ENCODE results near the gene TLNRD1.

TLNRD1 gene

DNA sequence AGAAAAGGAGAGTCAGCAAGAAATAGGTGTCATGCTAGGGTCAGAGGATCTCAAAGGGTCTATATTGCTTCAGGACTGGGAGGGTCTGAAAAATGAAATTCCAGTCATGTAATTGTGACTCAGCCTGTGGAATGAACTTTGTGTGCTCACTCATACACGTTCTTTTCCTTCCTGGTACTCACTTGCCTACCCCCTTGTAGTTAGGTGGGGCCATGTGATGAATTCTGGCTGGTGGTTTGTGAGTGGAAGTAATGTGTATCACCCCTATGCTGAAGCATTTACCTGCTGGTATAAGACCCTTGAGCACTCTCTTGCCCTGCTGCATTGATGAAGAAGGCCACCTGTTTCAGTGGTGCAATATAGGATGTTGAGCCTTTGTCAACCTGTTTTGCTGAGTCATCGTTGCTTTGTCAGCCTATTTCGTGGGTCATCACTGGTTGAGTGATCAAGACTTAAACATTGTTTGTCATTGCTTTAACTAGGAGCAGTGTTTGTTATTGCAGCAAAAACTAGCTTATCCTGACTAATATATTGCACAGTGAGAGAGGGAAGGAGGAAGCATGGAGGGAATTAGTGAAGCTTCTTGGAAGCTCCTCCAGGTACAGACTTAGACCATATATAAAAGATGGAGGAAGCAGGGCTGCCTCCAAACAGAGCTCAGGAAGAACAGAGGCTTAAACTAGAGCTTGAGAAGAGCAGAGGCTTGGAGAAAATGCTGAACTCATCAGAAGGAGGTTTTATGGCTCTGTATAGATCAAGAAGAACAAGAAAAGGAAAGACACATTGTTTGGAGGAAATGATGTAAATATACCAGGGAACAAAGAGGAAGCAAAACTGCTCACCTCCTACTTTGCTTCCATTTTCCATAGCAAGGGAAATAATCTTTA, 28.9 kb downstream of the TLNRD1 start:
- DNase-seq (ENCODE audit: low read depth) = no peak

DNA sequence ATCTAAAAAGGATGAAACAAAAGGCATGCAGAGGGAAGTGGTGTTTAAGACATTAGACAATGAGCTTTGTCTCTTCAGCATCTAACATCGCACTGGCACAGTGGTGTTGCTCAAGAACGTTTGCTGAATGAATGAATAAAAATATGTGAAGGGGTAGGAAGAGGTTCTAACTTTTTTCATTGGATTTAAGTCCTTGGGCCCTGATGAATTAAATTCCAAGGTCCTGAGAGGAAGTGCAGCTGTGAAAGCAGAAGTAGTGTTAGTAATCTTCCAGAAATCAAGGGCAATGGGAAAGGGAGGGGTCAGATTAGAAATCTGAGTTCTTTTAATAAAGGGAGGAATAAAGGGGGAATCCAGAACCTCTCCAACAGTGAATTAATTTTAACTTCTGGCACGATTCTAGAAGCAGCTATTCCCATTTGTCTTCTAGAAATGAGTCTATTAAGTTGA, 29.6 kb downstream of the TLNRD1 start:
- DNase-seq (ENCODE audit: low read depth) = no peak

DNA sequence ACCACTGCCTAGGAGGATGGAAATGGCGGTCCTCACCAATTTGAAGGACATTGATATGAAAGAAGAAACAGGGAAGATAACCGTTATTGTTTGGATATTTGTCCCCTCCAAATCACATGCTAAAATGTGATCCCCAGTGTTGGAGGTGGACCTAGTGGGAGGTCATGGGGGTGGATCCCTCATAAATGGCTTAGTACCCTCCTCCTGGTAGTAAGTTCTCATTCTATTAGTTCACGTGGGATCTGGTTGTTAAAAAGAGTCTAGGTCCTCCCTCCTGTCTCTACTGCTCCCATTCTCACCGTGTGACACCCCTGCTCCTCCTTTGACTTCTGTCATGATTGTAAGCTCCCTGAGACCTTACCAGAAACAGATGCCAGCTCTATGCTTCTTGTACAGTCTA, 30.5 kb downstream of the TLNRD1 start:
- no peak for DNase-seq (ENCODE audit: low read depth)

DNA sequence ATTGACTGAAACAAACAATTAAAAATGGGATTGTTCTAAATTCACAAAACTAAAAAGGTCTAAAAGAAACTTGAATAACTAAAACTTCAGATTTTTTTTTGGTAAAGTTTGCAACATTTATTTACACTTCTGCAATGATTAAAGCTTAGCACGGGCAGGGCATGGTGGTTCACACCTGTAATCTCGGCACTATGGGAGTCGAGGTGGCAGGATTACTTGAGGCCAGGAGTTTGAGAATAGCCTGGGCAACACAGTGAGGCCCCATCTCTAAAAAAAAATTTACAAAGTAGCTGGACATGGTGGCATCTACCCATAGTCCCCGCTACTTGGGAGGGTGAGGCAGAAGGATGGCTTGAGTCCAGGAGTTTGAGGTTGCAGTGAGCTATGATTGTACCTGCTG, 31.6 kb downstream of the TLNRD1 start:
- DNase-seq (ENCODE audit: low read depth) = no peak

DNA sequence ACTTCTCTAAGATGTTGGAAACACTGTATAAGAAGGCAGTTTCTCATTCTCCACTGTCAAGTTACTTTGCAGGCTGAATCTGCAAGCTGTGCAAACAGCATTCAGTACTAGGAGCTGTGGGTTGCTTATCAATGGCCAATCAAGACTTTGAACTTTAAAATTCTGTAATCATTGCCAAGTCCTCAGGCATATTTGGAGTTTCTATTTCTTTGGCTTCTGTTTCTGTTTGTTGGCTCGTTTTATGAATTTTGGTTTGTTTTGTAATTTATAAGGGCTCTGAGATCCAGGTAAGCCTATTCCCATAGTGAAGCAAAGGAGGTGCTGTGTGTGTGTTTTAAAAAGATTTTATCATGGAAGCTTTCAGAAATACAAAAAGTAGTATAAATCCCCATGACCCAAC, 32.1 kb downstream of the TLNRD1 start:
- DNase-seq (ENCODE audit: low read depth) = no peak

DNA sequence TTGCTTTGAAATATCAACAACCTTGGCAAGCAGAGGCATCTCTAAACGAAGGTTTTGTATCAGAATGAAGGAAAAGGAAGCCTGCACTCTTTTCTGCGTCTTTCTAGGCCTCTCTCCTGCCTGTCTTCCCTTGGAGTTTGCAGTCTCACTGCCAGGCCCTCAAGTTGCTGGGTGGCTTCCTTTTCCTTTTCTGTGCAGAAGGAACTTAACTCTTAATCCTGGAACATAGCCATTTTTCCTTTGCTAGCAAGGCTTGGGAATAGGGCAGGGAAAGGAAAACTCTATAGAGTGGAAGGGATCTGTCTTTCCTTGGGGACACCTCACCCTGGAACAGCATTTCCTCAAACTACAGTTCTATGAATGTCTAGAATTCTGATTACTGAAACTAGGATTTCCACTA, 32.8 kb downstream of the TLNRD1 start:
- DNase-seq (ENCODE audit: low read depth) = no peak

DNA sequence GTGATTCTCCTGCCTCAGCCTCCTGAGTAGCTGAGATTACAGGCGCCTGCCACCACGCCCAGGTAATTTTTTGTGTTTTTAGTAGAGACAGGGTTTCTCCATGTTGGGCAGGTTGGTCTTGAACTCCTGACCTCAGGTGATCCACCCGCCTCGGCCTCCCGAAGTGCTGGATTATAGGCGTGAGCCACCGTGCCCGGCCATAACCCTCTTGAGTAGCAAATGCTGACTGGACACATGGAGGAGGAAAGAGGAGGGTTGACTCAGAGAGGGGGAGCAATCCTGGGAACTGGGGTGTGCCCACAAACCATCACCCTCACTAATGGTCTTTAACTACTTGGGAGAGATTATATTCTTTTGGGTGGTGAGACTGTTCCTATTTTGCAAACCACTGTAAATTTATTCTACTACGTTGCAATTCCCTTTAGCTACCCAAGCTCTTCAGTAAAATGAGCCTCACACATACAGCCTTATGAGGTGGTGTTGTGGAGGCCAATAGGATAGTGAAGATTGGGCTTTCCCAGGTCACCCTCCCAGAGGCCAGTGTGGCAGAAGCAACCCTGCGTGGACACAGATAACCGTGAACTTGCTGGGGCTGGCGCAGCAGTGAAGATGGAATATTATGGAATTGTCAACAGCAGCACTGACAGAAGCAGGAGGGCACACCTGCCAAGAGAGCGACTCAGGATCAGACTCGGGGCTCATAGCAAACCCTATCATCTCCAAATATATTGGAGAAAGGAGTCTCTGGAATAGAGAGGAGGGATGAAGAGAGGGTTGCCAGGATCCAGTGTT, 37.4 kb downstream of the TLNRD1 start:
- no peak for DNase-seq (ENCODE audit: low read depth)

DNA sequence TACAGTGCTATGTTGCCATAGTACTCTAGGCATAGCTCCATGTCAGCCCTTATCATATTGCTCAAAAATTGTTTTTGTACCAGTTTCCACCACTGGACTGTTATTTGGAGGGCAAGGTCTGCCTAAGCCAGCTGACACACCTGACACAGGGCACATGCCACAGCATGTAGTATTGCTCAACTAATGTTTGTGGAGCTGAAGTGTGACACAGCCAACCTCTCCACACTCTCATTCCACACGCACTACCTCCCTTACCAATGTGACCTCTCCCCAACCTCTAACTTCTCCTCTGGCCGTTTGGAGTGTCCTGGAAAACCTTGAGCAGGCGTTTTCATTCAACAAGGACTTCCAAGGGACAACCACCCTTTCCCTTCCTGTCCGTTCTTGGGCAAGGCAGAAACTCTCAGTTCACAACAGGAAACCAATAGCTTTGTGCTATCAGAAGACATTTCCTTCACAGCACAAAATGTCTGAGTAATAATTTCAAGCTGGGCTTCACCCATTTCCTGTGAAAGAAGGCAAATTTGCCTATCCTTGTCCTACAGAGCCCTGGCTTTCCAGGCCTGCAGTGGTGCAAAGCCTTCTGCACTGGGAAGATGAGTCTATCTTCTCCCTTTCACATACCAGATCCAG, 38.4 kb downstream of the TLNRD1 start:
- no peak for DNase-seq (ENCODE audit: low read depth)

DNA sequence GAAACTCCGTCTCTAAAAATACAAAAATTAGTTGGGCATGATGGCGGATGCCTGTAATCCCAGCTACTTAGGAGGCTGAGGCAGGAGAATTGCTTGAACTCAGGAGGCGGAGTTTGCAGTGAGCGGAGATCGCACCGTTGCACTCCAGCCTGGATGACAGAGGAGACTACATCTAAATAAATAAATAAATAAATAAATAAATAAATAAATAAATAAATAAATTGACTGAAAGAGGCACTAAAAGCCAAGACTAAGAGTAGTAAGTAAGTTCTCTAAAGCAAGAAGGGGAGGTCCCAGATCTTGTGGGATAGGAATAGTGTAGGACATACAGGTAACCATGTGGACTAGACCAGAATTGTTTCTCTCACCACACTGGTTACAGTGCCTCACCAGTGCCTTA, 40.0 kb downstream of the TLNRD1 start:
- DNase-seq (ENCODE audit: low read depth) = no peak

DNA sequence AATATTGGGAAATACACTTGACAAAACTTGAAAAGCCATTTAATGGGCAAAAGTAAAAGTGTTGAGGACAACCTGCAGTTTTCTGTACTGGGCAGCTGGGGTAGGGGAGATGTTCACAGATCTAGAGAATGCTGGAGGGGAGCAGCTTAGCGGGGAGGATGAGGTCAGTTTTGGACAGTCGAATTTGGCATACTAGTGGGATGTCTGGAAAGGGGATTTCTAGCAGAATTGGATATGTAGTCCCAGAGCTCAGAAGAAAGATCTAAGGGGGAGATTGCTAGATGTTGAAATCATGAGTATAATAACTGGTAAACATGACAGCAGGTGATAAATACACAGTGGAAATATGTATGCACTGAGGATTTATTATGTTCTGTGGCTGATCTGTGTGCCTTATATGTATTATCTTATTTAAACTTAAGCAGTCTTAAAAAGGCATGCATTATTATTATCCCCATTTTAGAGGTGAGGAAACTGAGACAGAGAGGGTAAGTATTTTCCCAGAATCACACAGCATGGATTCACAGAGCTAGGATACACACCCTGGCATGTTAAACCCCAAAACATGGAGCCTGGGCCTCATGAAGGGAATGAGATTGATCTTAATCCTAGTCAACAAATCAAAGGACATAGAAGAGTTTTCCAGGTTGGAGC, 42.7 kb downstream of the TLNRD1 start:
- no peak for DNase-seq (ENCODE audit: low read depth)

DNA sequence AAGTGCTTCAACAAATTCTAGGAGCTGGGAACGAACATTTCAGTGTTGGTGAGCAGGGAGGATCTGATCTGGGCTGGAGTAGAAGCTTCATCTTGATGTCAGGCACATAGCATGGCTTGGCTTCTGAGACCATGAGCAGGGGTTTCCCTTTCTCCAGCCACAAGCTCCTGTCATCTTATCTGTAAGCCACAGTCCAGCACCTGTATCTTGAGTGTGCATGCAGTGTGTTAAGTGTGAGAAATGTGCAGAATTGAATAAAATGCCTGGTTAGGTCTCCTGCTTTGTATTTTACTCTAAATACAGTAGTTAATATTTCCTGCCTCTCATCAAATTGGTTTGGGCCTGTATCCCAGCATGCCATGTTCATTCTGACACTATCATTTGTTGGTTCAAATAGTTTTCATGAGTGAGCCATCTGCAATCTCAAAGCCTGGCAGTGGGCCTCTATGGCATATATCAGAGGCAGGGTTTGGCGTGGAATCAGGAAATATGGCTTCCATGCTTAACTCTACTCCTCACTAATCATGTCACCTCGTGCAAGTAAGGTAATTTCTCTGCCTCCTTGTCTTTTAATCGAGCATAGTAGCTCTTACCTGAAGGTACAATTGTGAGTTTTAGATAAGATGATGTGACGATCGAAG, 43.3 kb downstream of the TLNRD1 start:
- no peak for DNase-seq (ENCODE audit: low read depth)

DNA sequence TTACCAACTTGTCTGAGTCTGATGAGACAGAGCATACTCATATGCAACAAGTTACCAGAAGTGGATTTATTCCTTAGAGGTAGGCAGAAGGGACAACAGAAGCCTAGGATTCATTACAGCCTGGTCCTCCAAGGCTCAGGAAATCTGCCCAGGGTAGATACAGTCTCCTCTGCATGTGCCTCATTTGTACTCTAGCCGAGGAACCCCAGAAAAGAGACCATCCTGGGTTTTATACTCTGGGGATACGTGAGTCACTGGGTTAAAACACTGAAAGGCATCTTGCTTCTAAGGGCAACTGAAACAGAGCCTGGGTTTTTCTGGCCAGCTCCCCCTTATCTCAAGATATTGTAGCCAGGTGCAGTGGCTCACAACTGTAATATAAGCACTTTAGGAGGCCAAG, 45.6 kb downstream of the TLNRD1 start:
- no peak for DNase-seq (ENCODE audit: low read depth)

DNA sequence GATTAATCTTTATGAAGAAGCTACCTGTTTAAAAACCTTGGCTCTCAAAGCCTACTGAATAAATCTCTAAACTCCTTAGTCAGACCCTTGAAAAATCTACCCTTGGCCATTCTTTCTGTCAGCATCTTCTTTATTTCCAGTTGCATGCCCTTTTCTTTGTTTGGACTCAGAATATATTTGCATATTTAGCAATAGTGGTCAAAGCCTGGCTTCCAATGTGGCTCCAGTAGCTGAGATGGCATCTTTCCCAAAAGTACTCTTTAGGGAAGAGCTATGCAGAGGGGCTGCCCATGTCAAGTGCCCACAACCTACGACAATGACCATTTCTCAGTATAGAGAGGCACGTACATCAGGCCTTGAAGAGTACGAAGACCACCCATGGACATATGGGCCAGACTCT, 47.2 kb downstream of the TLNRD1 start:
- no peak for DNase-seq (ENCODE audit: low read depth)

DNA sequence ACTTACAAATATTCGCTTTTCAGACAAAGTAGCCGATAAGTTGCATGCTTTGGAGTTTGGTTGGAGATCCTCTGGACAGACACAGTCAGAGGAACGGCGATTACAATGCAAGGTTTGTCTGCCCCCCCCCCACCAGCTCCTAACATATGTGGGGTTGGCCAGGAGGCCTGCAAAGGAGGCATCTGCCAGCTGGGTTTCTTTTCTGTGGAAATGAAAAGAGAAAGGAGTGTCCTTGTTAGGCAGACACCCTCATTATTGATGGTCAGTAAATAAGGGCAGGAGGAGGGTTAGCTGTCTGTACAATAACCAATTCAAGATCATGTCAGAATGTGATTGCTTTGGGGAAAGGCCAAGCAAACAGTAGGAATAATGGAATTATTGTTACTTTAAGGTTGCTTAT, 49.1 kb downstream of the TLNRD1 start:
- DNase-seq (ENCODE audit: low read depth) = no peak

DNA sequence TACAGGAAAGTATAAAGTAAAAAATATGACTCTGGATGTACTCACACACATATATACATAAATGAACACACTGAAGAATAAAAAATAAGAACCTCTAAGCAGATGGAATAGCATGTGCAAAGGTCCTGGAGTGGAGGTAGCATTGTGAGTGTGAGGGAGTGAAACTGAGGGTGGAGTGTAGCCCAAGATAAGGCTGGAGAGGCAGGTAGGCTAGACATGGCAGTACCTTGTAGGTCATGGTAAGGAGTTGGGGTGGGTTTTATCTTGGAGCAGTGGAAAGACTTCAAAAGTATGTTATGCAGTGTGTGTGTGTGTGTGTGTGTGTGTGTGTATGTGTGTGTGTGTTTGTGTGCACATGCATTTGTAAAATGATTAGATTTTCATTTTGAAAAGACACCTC, 49.5 kb downstream of the TLNRD1 start:
- no peak for DNase-seq (ENCODE audit: low read depth)

DNA sequence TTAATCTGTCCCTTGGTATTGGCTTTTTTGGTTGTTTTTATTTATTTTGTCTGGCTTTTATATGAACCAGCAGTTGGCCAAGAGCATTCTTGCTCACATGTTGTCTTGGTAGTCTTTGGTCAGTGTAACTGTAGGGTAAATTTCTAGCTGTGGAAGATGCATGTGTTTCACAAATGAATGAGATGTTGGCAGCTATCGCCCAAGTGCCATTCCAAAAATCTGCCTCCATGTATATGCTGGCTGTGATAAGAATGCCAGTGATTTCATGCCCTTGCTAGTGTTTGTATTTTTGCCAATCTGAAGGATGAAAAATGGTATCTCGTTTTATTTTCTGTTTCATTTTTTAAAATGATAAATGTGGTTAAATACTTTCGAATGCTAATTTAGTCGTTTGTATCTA, 50.1 kb downstream of the TLNRD1 start:
- DNase-seq (ENCODE audit: low read depth) = no peak

DNA sequence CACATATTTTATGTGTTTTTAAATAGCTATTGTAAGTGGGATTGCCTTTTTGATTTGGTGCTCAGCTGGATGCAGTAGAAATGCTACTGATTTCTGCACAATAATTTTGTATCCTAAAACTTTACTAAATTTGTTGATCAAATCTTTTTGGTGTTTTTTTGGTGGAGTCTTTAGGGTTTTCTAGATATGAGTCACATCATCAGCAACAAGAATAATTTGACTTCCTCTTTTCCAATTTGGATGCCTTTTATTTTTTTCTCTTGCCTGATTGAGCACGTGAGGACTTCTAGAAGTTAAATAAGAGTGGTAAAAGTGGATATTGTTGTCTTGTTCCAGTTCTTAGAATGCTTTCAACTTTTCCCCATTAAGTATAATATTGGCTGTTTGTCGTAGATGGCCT, 51.3 kb downstream of the TLNRD1 start:
- no peak for DNase-seq (ENCODE audit: low read depth)

DNA sequence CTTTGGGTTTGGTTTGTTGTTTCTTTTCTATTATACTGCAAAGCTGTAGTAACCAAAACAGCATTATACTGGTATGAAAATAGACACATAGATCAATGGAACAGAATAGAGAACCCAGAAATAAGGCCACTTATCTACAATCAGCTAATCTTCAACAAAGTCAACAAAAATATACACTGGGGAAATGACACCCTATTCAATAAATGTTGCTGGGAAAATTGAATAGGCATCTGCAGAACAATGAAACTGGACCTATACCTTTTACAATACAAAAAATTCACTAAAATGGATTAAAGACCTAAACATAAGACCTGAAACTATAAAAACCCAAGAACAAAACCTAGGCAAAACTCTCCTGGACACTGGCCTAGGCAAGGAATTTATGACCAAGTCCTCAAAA, 52.9 kb downstream of the TLNRD1 start:
- no peak for DNase-seq (ENCODE audit: low read depth)

DNA sequence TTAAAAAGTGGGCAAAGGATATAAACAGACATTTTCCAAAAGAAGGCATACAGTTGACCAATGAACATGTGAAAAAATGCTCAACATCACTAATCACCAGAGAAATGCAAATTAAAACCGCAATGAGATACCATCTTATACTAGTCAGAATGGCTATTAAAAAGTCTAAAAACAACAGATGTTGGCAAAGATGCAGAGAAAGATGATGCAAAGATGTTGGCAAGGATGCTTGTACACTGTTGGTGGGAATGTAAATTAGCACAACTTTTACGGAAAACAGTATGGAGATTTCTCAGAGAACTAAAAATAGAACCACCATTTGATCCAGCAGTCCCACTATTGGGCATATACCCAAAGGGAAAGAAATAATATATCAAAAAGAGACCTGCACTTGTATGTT, 53.5 kb downstream of the TLNRD1 start:
- DNase-seq (ENCODE audit: low read depth) = no peak
